Stimulated activated CD4-positive, alpha-beta T cell treated with anti-CD3 and anti-CD28 coated beads, TNF-alpha, amount 100 ng/mL, for 48 hours (primary cell): Measurements from ENCODE around the gene MEI4.
A peak's percentile ranks its signal among the peaks of the same experiment; 100 is the strongest.
"Not testable (repeated sequence)": the region's sequence is repeated elsewhere in the genome, so short reads cannot be mapped to it uniquely, and the experiment has no call there.

Source experiments
- DNase-seq, 3 donors: peaks; one replicate each; pipeline ENCODE4 v3.0.0-alpha.2; 2020; ENCODE audit warnings: low read depth in 3 of 3

Gene MEI4

GRCh38 chr6:77652739-77653138 lies at the start of gene MEI4:
Gene MEI4 (plus strand): TSS chr6:77653039. CDS start chr6:77690672, 37,633 bp downstream.
- DNase-seq = no peak

GRCh38 chr6:77604476-77604875 lies 48.4 kb upstream of the MEI4 start:
- no peak for DNase-seq

- no peak for DNase-seq
Measured at GRCh38 chr6:77607004-77607403, 45.8 kb upstream of the MEI4 start.

GRCh38 chr6:77609106-77609505 lies 43.7 kb upstream of the MEI4 start:
- DNase-seq = no peak

- no peak for DNase-seq
Measured at GRCh38 chr6:77619114-77619513, 33.7 kb upstream of the MEI4 start.

GRCh38 chr6:77620278-77620882 lies 32.5 kb upstream of the MEI4 start:
- DNase-seq = no peak

- DNase-seq = no peak
Measured at GRCh38 chr6:77624515-77624914, 28.3 kb upstream of the MEI4 start.

- no peak for DNase-seq
Measured at GRCh38 chr6:77626426-77626825, 26.4 kb upstream of the MEI4 start.

- no peak for DNase-seq
Measured at GRCh38 chr6:77630014-77630413, 22.8 kb upstream of the MEI4 start.

- no peak for DNase-seq
Measured at GRCh38 chr6:77633471-77633870, 19.4 kb upstream of the MEI4 start.

GRCh38 chr6:77633993-77634715 lies 18.7 kb upstream of the MEI4 start:
- DNase-seq = no peak

- no peak for DNase-seq
Measured at GRCh38 chr6:77638129-77638830, 14.6 kb upstream of the MEI4 start.

GRCh38 chr6:77644102-77644705 lies 8.6 kb upstream of the MEI4 start:
- no peak for DNase-seq

GRCh38 chr6:77650098-77650663 lies 2.7 kb upstream of the MEI4 start:
- DNase-seq = peak in 1 of 3 donors; percentile 1

- DNase-seq = no peak
Measured at GRCh38 chr6:77653816-77654215, 977 bp downstream of the MEI4 start.

- not testable (repeated sequence) for DNase-seq
Measured at GRCh38 chr6:77655035-77655434, 2.2 kb downstream of the MEI4 start.

GRCh38 chr6:77656999-77657764 lies 4.3 kb downstream of the MEI4 start:
- no peak for DNase-seq

- DNase-seq = no peak
Measured at GRCh38 chr6:77666340-77666739, 13.5 kb downstream of the MEI4 start.

- no peak for DNase-seq
Measured at GRCh38 chr6:77666846-77667245, 14.0 kb downstream of the MEI4 start.

- DNase-seq = no peak
Measured at GRCh38 chr6:77669913-77670312, 17.1 kb downstream of the MEI4 start.

- no peak for DNase-seq
Measured at GRCh38 chr6:77674211-77674610, 21.4 kb downstream of the MEI4 start.
